IPS-NIHi7 (cell line): ENCODE data around the gene CUL4A.
"Not testable (repeated sequence)": the region's sequence is repeated elsewhere in the genome, so short reads cannot be mapped to it uniquely, and the experiment has no call there.

Experiments
- DNase-seq: peaks from one replicate; pipeline ENCODE4 v3.0.0; 2012; ENCODE audit warnings: mixed read lengths; ENCODE audit errors: extremely low spot score

Gene CUL4A

DNA sequence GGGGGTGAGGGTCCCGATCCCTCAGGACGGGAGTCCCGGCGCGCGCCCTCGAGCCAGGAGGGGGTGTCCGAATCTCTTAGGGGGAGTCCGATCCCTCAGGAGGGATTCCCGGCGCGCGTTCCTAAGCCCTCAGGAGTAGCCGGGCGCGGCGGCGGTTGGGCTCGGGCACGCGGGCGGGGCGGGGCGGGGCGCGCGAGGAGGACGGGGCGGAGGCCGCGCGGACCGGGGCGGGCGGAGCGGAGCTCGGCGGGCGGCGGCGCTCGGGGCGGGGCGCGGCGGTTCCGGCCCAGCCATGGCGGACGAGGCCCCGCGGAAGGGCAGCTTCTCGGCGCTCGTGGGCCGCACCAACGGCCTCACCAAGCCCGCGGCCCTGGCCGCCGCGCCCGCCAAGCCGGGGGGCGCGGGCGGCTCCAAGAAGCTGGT lies at the start of gene CUL4A:
Gene CUL4A (plus strand): TSS at position 278 of the 423 bp plus-strand sequence. CDS start 15 bp downstream, at position 293.
- peak; percentile 82 for DNase-seq

DNA sequence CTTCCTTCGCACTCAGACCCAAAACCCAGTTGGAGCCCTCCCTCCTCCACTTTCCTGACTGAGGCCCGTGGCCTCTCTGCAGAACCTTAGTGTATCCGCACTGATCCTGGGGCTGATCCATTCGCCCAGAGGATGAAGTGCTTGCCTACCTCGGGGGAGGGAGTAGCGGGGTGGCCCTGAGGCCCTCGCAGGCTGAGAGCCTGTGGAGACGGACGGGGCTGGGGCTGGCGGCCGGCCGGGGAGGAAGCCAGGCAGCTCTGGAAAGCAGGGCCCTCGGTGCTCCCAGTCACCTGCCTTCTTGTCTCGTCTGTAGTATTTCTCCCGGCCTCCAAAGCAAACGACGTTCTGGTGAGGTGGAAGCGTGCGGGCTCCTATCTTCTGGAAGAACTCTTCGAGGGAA lies 49.7 kb upstream of the CUL4A start:
- DNase-seq, result no peak

DNA sequence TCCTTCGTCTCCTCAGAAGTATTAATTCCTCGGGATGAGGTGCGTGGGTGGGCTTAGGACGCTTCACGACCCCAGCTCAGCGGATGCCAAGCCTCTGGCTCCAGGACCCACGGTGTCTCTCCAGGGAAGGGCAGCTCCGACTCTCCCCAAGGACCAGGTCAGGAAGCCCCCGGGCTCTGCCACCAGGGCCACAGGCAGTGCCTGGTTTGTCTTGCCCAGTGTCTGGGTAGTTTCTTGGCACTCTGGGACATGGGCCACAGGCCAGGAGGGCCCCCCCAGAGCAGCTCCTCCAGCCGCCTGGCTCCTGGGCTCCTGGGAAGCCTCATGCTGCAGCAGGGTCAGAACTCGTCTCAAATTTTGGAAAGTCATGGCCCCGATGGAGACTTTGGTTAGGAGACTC lies 48.4 kb upstream of the CUL4A start:
- no peak for DNase-seq

DNA sequence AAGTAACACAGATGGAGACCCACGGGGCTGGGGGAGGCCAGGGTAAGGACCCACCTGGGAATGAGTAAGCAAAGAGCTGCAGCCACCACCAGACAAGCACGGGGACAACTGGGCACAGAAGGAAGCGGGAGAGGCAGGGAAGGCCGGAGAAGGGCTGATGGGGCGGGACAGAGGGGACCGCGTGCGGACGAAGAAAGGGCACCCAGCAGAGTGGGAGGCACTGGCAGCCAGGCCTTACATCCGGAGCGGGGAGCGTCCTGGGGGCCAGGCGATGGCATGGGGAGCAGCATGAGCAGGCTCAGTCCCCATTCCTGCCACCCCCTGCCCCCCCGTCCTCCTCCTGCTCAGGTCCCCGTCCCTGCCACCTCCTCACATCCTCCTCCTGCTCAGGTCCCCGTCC lies 48.0 kb upstream of the CUL4A start:
- DNase-seq, result no peak

DNA sequence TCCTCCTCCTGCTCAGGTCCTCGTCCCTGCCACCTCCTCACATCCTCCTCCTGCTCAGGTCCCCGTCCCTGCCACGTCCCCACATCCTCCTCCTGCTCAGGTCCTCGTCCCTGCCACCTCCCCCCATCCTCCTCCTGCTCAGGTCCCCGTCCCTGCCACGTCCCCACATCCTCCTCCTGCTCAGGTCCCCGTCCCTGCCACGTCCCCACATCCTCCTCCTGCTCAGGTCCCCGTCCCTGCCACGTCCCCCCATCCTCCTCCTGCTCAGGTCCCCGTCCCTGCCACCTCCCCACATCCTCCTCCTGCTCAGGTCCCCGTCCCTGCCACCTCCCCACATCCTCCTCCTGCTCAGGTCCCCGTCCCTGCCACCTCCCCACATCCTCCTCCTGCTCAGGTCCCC lies 47.4 kb upstream of the CUL4A start:
- DNase-seq, result not testable (repeated sequence)

DNA sequence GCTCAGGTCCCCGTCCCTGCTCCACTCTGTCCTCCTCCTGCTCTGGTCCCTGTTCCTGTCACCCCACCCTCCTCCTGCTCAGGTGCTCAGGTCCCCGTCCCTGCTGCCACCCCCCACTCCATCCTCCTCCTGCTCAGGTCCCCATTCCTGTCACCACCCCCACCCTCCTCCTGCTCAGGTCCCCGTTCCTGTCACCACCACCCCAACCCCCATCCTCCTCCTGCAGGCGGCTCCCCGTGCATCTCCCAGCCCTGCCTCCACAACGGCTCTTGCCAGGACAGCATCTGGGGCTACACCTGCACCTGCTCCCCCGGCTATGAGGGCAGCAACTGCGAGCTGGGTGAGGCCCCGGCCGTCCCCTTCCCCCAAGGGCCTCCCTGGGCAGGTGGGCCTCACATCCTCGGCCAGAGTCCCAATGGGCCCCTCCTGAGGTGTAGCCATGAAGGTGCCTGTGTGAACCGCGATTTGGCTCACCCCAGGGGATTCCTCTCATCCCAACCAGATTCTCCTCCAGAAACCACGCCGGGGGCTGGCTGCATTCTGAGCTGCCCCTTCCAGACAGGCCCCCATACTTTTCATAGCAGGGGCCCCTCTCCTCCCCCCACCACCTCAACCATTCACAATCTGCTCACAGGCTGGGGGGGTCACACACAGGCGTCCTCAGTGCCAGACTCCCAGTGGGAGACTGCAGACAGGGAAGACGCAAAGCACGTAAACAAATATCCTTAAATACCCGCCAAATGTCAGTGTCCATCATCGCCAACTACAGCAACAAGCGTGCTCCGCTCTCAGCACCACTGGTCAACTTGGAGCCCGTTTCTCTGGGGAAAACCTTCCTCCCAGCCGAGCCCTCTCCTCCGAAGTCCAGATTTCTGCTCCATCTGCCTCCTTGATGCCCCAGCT lies 46.4 kb upstream of the CUL4A start:
- no peak for DNase-seq

DNA sequence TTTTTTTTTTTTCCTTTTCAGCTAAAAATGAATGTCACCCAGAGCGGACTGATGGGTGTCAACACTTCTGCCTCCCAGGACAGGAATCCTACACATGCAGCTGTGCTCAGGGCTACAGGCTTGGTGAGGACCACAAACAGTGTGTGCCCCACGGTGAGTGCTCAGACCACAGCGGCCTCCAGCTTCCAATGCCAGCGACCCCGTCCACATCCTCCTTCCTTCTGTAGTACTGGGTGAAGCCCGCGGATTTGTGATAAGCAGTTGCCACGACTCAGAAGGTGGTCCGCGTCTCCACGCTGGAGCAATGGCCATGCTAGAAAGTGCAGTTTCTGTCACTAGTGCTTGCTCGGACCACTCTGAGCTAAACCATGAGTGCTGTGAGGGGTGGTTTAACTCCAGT lies 44.9 kb upstream of the CUL4A start:
- no peak for DNase-seq

DNA sequence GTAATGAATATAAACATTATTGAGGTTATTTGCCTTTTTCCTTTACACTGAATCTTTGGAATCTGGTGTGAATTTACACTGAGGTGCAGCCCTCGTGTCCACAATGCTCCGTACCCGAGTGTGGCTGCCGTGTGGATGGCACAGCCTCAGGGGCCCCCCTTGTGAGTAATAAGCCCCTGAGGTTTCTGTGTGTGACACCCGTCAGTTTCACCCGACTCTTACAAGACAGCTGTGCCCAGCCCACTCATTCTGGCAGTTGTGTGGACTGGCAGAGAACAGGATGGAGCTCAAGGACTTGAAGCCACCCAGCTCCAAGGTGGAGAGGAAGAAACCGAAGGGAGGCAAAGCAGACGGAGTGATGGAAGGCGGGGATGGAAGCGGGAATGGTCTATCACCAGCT lies 43.1 kb upstream of the CUL4A start:
- DNase-seq, result no peak

DNA sequence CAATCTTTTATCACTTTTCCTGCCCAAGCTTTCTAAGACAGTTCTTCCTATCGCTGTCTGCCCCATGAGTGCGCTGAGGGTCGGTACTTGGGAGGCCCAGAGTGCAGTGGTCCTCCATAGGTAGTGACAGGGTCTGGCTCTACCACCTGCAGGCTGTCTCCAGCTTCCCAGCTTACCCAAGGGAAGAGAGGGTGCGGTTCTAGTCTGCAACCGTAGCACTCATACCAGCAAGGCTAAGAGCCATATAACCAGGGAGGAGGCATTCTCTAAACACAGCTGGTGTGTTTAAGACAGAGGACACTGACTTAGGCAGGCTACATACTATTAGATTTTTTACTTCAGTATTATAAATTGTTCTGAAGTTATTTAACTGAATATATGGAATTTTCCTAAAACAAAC lies 42.7 kb upstream of the CUL4A start:
- DNase-seq, result no peak

DNA sequence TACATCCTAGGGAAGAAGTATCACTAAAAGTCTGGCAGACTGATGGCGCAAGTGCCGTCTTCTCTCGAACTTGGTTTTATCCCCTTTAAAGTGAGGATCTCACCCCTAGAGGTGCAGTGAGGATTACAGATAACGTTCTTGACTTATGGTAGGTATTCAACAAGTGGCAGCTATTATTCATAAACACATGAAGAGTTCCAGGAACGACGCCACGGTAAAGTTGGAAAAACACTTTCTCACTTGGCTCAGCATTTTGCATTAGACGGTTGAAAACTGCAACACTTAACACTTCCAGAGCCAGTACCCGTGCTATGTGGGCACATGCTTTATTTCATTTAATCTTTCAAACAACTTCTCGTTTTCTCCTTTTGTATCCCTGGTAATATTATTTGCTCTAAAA lies 42.3 kb upstream of the CUL4A start:
- no peak for DNase-seq

DNA sequence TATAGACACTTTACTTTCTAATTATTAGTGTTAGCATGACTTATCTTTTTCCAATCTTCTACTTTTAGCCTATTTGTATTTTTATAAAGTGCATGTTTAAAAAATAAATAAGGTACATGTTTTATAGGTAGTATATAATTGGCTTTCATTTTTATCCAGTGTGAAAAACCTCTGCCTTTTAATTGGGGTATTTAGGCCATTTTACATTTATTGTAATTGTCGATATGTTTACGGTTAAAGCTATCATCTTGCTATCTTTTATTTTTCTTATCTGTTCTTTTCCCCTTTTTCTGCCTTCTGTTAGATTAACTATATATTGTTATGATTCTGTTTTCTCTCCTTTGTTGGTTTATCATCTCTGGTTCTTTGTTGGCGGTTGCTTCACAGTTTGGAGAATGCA lies 41.8 kb upstream of the CUL4A start:
- no peak for DNase-seq

DNA sequence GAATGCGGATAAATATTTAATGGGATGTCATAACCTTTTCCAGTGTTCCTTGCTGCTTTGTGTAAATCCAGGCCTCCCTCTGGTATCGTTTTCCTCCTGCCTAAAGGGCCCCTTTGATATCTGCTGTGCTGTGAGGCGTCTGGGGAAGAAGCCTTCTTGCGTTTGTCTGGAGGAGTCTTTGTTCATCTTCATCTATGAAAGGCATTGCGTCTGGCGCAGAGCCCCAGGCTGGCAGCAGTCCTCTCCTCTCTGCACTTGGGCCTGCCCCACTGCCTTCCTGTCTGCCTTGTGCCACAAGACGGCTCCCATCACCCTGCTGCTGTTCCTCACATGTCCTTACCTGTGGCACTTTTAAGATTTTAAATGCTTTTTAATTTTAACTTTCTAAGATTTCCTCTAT lies 41.2 kb upstream of the CUL4A start:
- DNase-seq, result no peak

DNA sequence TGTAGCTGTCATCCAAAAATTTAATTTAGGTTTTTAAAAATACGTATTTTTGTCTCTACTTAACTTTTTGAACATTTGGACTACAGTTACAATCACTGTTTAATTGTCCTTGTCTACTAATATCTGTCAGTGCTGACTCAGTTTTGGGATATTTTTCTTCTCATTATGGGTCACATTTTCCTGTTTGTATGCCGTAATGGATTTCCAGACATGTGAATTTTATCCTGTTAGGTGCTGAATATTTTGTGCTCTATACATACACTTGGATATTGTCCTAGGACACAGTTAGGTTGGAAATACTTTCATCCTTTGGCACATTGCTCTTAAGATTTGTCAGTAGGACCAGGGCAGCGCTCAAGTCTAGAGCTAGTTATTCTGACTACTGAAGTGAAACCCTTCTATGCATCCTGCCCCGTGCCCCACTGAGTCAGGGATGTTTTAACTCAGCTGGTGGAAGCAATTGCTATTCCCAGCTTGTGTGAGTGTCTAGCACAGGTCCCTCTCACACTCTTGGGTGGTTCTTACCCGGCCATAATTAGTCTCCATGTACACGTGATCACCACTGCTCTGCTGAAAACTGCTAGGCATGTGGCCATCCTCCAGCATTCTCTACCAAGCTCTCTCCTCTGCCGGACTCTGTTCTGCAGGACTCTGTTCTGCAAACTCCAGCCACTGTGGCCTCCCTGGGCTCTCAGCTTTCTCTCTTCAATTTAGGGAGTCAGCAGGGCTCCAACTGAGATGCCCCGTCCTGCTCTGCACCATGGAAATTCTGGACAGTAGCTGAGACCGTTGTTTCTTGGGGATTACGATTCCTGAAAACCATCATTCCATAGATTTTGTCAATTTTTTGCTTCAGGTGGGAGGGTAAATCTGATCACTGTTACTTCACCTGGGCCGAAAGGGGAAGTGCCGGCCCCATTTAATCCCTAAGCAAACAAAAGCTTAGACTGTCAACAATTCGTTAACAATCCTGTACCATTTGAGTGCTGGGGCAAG lies 39.8 kb upstream of the CUL4A start:
- DNase-seq, result no peak

DNA sequence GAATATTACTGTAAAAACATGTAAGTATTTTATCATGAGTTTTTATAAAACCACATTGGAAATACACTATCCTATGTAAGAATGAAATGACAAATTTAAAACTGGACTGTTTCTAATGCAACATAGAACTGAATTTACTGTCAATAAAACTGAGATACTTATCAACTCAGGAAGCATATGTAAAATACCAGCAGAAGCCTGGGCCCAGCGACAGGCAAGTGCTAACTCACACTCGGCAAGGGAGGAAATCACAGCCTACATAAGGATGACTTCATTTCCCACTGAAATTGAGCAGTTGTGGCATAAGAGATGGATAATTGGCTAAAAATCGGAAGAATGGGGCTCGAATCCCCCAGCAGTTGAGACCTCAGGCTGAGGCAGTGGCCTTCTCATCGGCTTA lies 38.9 kb upstream of the CUL4A start:
- DNase-seq, result no peak

DNA sequence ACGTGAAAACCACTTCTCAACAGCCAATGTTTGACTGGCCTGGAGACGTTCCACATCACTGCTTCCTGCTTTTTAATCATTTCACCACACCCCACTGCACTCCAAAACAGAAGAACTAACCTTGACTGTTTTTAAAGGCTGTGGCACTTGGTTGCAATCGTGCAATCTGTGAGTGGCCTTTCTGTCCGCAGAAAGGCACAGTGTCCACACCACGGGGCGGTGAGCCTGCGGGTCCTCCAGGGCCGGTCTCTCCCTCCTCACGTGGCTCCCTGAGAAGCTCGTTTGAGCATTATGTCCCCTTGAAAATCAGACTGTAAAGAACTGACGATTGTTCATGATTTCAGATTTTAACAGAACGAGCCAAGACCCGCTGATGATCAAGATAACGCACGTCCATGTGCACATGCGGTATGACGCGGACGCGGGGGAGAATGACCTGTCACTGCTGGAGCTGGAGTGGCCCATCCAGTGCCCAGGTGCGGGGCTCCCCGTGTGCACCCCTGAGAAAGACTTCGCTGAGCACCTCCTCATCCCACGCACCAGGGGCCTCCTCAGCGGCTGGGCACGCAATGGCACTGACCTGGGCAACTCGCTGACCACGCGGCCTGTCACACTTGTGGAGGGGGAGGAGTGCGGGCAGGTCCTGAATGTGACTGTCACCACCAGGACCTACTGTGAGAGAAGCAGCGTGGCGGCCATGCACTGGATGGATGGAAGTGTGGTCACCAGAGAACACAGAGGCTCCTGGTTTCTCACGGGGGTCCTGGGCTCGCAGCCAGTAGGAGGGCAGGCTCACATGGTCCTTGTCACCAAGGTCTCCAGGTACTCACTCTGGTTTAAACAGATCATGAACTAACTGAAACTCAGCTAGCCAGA lies 37.9 kb upstream of the CUL4A start:
- no peak for DNase-seq

DNA sequence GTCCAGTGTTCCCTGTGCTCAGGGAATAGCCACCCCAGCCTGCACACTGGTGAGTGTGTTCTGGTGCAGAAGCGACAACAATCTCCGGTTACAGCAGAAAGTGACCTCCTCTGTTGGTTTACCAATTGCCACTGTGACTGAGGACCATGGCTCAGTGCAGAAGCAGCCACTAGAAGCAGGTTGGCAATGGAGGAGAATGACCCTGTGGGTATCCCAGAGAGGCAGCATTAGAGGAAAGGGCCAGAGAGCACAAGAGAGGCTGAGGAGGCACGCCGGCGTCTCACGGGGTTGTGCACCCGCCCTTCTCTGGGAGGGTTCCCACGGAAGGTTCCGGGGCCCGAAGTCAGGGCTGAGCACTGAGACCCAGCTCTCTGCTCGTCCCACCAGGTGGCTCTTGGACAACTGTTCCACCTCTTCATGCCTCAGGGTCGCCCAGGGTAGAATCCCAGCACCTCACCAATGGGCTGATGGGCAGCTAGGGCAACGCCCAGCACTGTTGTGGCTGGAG lies 36.9 kb upstream of the CUL4A start:
- DNase-seq, result no peak

DNA sequence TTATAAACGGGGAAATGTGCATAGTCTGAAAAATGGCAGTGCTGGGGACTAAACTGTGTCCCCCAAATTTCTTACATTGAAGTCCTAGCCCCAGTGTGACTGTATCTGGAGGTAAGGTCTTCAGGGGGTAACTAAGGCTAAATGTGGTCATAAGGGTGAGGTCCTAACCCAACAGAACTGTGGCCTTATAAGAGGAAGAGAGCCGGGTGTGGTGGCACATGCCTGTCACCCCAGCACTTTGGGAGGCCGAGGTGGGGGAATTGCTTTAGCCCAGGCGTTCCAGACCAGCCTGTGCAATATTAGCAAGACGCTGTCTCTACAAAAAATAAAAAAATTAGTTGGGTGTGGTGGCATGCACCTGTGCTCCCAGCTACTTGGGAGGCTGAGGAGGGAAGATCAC lies 33.1 kb upstream of the CUL4A start:
- DNase-seq, result no peak

DNA sequence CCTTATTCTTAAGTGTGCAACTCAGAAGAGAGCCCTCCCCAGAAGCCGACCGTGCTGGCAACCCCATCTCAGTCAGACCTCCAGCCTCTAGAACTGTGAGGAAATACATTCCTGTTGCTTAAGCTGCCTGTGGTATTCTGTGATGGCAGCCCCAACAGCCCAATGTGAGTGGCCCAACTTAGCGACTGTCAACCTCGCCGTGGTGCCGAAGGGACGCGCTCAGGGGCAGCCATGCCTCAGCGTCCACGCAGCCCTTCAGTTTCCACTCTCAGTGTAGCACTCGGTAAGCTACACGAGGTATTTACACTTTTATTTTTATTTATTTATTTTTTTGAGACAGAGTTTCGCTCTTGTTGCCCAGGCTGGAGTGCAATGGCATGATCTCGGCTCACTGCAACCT lies 32.6 kb upstream of the CUL4A start:
- DNase-seq, result no peak

DNA sequence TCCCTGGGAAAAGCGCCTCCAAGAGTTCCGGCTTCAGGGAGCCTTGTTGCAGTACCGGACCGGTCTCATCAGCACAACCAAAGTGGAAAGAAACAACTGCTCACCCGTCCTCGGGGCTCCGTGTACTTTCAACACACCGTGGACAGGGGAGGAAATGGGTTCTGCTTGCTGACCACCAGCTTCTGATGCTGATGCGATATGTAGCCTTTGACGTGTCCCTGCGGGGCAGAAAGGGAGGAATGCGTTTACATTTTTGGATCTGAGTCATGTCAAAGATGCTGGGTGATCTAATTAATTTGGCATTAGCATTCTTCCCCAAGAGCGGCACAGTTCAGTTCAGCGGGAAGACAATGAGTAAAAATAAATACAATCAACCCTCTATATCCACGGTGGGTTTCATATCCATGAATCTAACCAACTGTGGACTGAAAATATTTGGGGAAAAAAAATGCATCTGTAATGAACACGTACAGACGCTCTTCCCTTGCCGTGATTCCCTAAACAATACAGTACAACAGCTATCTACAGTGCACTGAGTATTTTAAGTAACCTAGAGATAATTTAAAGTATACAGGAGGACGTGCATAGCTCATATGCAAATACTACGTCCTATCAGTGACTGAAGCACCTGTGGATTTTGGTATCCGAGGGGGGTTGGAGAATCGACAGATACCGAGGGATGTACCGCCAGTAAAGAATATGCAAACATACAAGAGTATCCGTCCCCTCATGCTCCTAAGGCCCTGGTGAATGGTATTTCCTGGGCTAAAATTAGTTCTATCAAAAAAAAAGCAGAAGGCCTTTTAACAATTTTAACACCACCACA lies 31.1 kb upstream of the CUL4A start:
- DNase-seq, result no peak

DNA sequence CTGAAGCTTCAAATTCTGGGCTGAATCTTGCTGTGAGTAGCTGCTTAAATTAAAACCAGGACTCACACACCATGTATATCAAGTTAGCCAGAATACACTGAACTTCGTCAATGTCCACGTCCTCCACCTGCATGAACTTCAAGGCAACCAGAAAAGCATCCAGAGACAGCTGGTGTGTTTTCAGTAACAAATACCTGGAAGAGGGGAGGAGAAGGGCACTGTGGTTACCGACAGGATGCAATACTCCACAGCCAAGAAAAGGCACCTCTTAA lies 30.6 kb upstream of the CUL4A start:
- DNase-seq, result no peak
